B cell (primary cell): ENCODE results near the gene B3GALT6. TPM values are rescaled to one million over a fixed set of nuclear protein-coding genes. Genes with fewer than 3 reads are reported as not detected.

Source experiments
- ATAC-seq: fragments of 200-7000 bp; cut with Tn5 transposase; one replicate; pipeline ENCODE4 v1.10.0; 2021; ENCODE audit warnings: low read depth, mild to moderate bottlenecking, moderate number of reproducible peaks, moderate library complexity
- CTCF ChIA-PET: fragments of 350-600 bp; sonication (Branson Sonifier 250); formaldehyde crosslinking; loops from one replicate; lab custom pipeline; 2021; ENCODE audit warnings: antibody characterized with exemption, inconsistent platforms; lab: Charles Lee
- POLR2A ChIA-PET: fragments of 350-600 bp; sonication (Branson Sonifier 250); formaldehyde crosslinking; loops from one replicate; lab custom pipeline; 2021; ENCODE audit warnings: antibody characterized with exemption; lab: Charles Lee
- DNase-seq: peaks from one replicate; pipeline ENCODE4 v3.0.0; 2013
- H2AFZ ChIP-seq: 2 replicates; pipeline ENCODE4 v1.6.1; 2012; ENCODE audit warnings: mild to moderate bottlenecking, low read depth, low read length; ENCODE audit not compliant: insufficient read depth, poor library complexity, severe bottlenecking
- H3K27ac ChIP-seq, 2 donors: 1 replicate in 1 of 2; 2 replicates in 1 of 2; pipeline ENCODE4 v1.5.1; 2012 to 2013; ENCODE audit warnings: low read length in 2 of 2, mild to moderate bottlenecking in 2 of 2, moderate library complexity in 1 of 2
- H3K27me3 ChIP-seq, 4 experiments: fragments of 200-600 bp in 1 of 4; sonication (generic) in 1 of 4; replicated peaks in 1 of 4; 1 replicate in 2 of 4; 2 replicates in 2 of 4; pipeline versions ENCODE4 v1.6.1 to v1.7.0; 2013 to 2016; ENCODE audit warnings: low read length in 3 of 4, mild to moderate bottlenecking in 2 of 4, mixed read lengths in 1 of 4, moderate library complexity in 1 of 4; ENCODE audit not compliant: insufficient read depth in 4 of 4, control insufficient read depth in 3 of 4; ENCODE audit errors: control extremely low read depth in 1 of 4
- H3K36me3 ChIP-seq, 2 experiments: replicated peaks in 1 of 2; 1 replicate in 1 of 2; 2 replicates in 1 of 2; pipeline versions ENCODE4 v1.6.1 to v1.7.1; 2013; ENCODE audit warnings: low read length in 1 of 2; ENCODE audit not compliant: insufficient read depth in 2 of 2, control insufficient read depth in 1 of 2; ENCODE audit errors: control extremely low read depth in 1 of 2, extremely low read depth in 1 of 2
- H3K4me1 ChIP-seq, 2 donors: fragments of 200-600 bp in 1 of 2; sonication (generic) in 1 of 2; 1 replicate in 1 of 2; 2 replicates in 1 of 2; pipeline versions ENCODE4 v1.5.1 to v1.6.1; 2013 to 2017; ENCODE audit warnings: low read length in 2 of 2; ENCODE audit not compliant: control insufficient read depth in 2 of 2, insufficient read depth in 2 of 2
- H3K4me2 ChIP-seq: replicated peaks from 2 replicates; pipeline ENCODE3; 2012; ENCODE audit warnings: mild to moderate bottlenecking, low read depth, low read length; ENCODE audit not compliant: poor library complexity, severe bottlenecking
- H3K4me3 ChIP-seq, 5 experiments: fragments of 200-600 bp in 1 of 5; sonication (generic) in 1 of 5; 1 replicate in 3 of 5; 2 replicates in 2 of 5; pipeline versions ENCODE4 v1.5.1 to v1.7.0; 2011 to 2016; ENCODE audit warnings: low read length in 4 of 5, mild to moderate bottlenecking in 4 of 5, low read depth in 2 of 5, control low read depth in 1 of 5, moderate library complexity in 1 of 5; ENCODE audit not compliant: insufficient read depth in 1 of 5; ENCODE audit errors: control extremely low read depth in 1 of 5, extremely low read depth in 1 of 5
- H3K79me2 ChIP-seq: fragments of 200-600 bp; sonication (generic); one replicate; pipeline ENCODE4 v1.6.0; 2016; ENCODE audit warnings: low read length; ENCODE audit not compliant: control insufficient read depth, insufficient read depth
- H3K9ac ChIP-seq: fragments of 200-600 bp; sonication (generic); 2 replicates; pipeline ENCODE4 v1.6.1; 2017; ENCODE audit warnings: mild to moderate bottlenecking, low read length, moderate library complexity
- H3K9me3 ChIP-seq, 3 donors: one replicate each; pipeline versions ENCODE4 v1.6.1 to v1.7.1; 2013; ENCODE audit warnings: low read length in 2 of 3; ENCODE audit not compliant: control insufficient read depth in 2 of 3, insufficient read depth in 1 of 3; ENCODE audit errors: control extremely low read depth in 1 of 3
- H4K20me1 ChIP-seq: 2 replicates; pipeline ENCODE4 v1.6.0; 2012; ENCODE audit warnings: mild to moderate bottlenecking, low read length; ENCODE audit not compliant: insufficient read depth, control insufficient read depth, poor library complexity, severe bottlenecking
- H3K27ac Mint-ChIP-seq: one replicate; pipeline ENCODE4 v1.8.0; 2021; ENCODE audit warnings: mixed read lengths
- H3K27me3 Mint-ChIP-seq: one replicate; pipeline ENCODE4 v1.8.0; 2021; ENCODE audit warnings: mixed read lengths
- H3K4me1 Mint-ChIP-seq: one replicate; pipeline ENCODE4 v1.8.0; 2021; ENCODE audit warnings: mixed read lengths
- H3K4me3 Mint-ChIP-seq: one replicate; pipeline ENCODE4 v1.8.0; 2021; ENCODE audit warnings: mixed read lengths
- H3K9me3 Mint-ChIP-seq: one replicate; pipeline ENCODE4 v1.8.0; 2022; ENCODE audit warnings: mixed read lengths; ENCODE audit not compliant: insufficient read depth
- EZH2 ChIP-seq: IDR thresholded peaks from 2 replicates; pipeline ENCODE4 v1.6.1; 2012; ENCODE audit warnings: borderline replicate concordance, low read depth, mild to moderate bottlenecking, moderate library complexity, low read length; ENCODE audit not compliant: insufficient read depth, poor library complexity, severe bottlenecking
- WGBS: methylation state at CpG from one replicate; pipeline ENCODE4 v1.1.5; 2013; ENCODE audit warnings: missing lambda C conversion rate; ENCODE audit not compliant: insufficient coverage; 5-methylcytosine and 5-hydroxymethylcytosine counted together
- intact Hi-C: fragments of 100-400 bp; cut with micrococcal nuclease; formaldehyde crosslinking; loops from one replicate; pipeline ENCODE4 v1.10.0; 2022
- polyA plus RNA-seq: library from polyadenylated mRNA; depleted of rRNA; stranded (reverse); fragments of >200 nt; gene quantifications from 2 replicates; pipeline ENCODE4 v1.2.3, GENCODE V29; 2012
- total RNA-seq, 2 donors: library from RNA; stranded (reverse); fragments of 120-200 nt in 1 of 2; gene quantifications; 1 replicate in 1 of 2; 2 replicates in 1 of 2; pipeline versions ENCODE4 v1.2.3 to v1.2.4, GENCODE V29; 2013 to 2022
- TF ChIP-seq, protein P1 (sequence below): fragments of 200-600 bp; IDR thresholded peaks from one replicate; pipeline ENCODE4 v1.8.0; 2022; ENCODE audit warnings: antibody characterized with exemption, mild to moderate bottlenecking

The B3GALT6 gene
- total and polyA plus RNA-seq, 2 donors (not counting 1 experiment from before 2014, with no cell fraction given), result 5.9 to 21.0 TPM

DNA sequence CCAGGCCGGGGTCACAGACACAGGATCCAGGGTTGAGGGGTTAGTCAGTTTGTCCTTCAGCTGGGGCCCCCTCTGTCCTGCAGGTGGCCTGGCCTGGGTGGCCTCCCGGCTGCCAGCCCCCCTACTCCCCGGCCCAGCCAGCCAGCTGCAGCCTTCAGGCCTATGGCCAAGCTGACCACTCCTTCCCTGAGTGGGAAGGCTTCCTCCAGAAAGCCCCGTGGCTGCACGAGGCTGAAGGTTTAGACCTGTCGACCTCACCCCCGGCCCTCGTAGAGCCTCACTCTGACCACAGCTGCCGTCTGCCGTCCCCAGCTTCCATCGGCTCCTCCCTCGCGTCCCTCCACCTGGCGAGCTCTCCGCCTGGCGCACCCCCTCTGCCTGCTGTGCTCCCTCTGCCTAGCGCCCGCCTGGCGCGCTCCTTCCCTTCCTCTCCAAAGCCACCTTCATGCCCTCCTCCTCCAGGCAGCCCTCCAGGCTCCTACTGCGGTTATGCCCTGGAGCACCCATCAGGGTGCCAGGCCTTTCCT is 48.8 kb upstream of the B3GALT6 start:
- H3K79me2 ChIP-seq, result no peaks in the 10 kb centered on the region
- no peak overlapping the region for H3K27ac ChIP-seq
- H3K27me3 ChIP-seq, result peaks cover 0 to 35% (median 12%) of the 10 kb centered on the region in 4 experiments
- no peaks in the 10 kb centered on the region for H3K36me3 ChIP-seq
- TF ChIP-seq EZH2, result no peak
- TF ChIP-seq, protein P1, sequence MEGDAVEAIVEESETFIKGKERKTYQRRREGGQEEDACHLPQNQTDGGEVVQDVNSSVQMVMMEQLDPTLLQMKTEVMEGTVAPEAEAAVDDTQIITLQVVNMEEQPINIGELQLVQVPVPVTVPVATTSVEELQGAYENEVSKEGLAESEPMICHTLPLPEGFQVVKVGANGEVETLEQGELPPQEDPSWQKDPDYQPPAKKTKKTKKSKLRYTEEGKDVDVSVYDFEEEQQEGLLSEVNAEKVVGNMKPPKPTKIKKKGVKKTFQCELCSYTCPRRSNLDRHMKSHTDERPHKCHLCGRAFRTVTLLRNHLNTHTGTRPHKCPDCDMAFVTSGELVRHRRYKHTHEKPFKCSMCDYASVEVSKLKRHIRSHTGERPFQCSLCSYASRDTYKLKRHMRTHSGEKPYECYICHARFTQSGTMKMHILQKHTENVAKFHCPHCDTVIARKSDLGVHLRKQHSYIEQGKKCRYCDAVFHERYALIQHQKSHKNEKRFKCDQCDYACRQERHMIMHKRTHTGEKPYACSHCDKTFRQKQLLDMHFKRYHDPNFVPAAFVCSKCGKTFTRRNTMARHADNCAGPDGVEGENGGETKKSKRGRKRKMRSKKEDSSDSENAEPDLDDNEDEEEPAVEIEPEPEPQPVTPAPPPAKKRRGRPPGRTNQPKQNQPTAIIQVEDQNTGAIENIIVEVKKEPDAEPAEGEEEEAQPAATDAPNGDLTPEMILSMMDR, result no peak
- WGBS, result 79% methylated on average over 20 of the region's 21 CpGs
- H3K9ac ChIP-seq, result no peak overlapping the region
- peaks cover 8 to 15% of the 10 kb centered on the region in 2 donors for H3K4me1 ChIP-seq
- no peak overlapping the region for H3K4me2 ChIP-seq
- H3K4me3 ChIP-seq, result no peak overlapping the region
- Mint-ChIP-seq H3K9me3 (no peaks in the 10 kb centered on the region), H3K27ac (peak overlapping the region; percentile 65), H3K27me3 (peaks cover 12% of the 10 kb centered on the region), H3K4me1 (peaks cover 17% of the 10 kb centered on the region), H3K4me3 (no peak overlapping the region)
- H2AFZ ChIP-seq, result no peak overlapping the region
- DNase-seq (no peak), ATAC-seq (no peak)
- no peaks in the 10 kb centered on the region for H4K20me1 ChIP-seq
- CTCF ChIA-PET, result no interaction called here
- POLR2A ChIA-PET, result no interaction called here
- intact Hi-C loops, result no loop called here
- peaks cover 0 to 3% (median 0%) of the 10 kb centered on the region in 3 donors for H3K9me3 ChIP-seq

DNA sequence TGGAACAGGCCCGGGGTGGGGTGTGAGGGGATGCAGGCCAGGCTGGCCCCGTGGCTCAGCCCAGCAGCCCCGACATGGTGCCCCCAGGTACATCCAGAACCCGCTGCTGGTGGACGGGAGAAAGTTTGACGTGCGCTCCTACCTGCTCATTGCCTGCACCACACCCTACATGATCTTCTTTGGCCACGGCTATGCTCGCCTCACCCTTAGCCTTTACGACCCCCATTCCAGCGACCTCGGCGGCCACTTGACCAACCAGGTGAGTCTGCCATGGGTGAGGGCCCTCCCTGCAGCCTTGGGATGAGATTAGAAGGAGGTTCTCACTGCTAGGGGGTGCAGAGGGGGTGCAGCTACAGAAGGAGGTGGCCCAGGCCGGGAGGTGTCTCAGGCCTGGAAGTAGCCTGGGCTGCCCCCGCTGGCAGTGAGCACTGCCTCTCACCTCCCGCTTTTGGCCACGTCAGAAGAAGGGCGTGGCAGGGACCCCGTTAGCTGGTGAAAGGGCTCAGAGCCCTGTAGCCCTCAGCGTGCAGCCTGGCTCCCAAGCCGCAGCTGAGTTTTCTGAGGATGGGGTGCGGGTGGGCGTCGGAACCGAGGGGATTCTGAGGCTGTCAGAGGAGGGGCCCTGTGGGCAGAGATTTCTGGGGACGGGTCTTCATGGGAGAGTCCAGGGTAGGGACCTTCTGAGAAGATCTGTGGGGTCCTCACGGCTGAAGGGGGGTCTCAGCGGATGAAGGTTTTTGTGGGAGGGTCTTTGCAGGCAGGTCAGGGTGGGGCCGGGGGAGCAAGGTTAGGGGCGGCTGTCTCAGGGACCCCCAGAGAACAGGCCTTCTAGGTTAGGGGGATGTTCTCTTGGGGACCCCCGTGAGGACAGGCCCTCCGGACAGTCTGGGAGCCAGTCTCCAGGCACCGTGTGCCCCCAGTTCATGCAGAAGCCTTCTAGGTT is 47.9 kb upstream of the B3GALT6 start:
- CTCF ChIA-PET, result no interaction called here
- POLR2A ChIA-PET, result no interaction called here
- peaks cover 0 to 3% (median 0%) of the 10 kb centered on the region in 3 donors for H3K9me3 ChIP-seq
- H3K27me3 Mint-ChIP-seq, result peaks cover 14% of the 10 kb centered on the region
- intact Hi-C loops, result no loop called here
- no peak overlapping the region for H3K4me2 ChIP-seq
- H3K27me3 ChIP-seq, result peaks cover 0 to 28% (median 9%) of the 10 kb centered on the region in 4 experiments
- no peak overlapping the region for H3K27ac ChIP-seq
- no peak for DNase-seq
- no peak overlapping the region for H3K4me3 Mint-ChIP-seq
- peaks cover 4 to 11% of the 10 kb centered on the region in 2 donors for H3K4me1 ChIP-seq
- no peaks in the 10 kb centered on the region for H3K9me3 Mint-ChIP-seq
- ATAC-seq, result no peak
- no peaks in the 10 kb centered on the region for H3K79me2 ChIP-seq
- no peaks in the 10 kb centered on the region for H4K20me1 ChIP-seq
- peaks cover 17% of the 10 kb centered on the region for H3K4me1 Mint-ChIP-seq
- no peak for TF ChIP-seq EZH2
- TF ChIP-seq, protein P1, result no peak
- no peak overlapping the region for H2AFZ ChIP-seq
- H3K27ac Mint-ChIP-seq, result no peak overlapping the region
- no peak overlapping the region for H3K4me3 ChIP-seq
- H3K36me3 ChIP-seq, result no peaks in the 10 kb centered on the region
- no peak overlapping the region for H3K9ac ChIP-seq
- WGBS, result 95% methylated on average over 24 of the region's 33 CpGs
